GM06990 (cell line): ENCODE measurements around the gene DCANP1.

Experiments used
- DNase-seq: peaks from one replicate; pipeline ENCODE4 v3.0.0-alpha.2; 2011; ENCODE audit not compliant: insufficient read length; ENCODE audit errors: extremely low read depth
- H3K27me3 ChIP-seq: replicated peaks from 2 replicates; pipeline ENCODE4 v1.6.0; 2011; ENCODE audit warnings: low read length; ENCODE audit not compliant: control insufficient read depth, insufficient read depth
- H3K36me3 ChIP-seq: 2 replicates; pipeline ENCODE4 v1.5.1; 2011; ENCODE audit warnings: low read length; ENCODE audit not compliant: control insufficient read depth, insufficient read depth
- H3K4me3 ChIP-seq: replicated peaks from 2 replicates; pipeline ENCODE4 v1.5.1; 2011; ENCODE audit warnings: low read depth, mild to moderate bottlenecking, control low read depth, low read length
- TF ChIP-seq, protein P1 (sequence below): IDR thresholded peaks from 2 replicates; pipeline ENCODE4 v1.5.1; 2011; ENCODE audit warnings: low read length, control low read depth, mild to moderate bottlenecking, inconsistent platforms; ENCODE audit not compliant: insufficient read depth, poor library complexity, severe bottlenecking

DCANP1 gene

DNA sequence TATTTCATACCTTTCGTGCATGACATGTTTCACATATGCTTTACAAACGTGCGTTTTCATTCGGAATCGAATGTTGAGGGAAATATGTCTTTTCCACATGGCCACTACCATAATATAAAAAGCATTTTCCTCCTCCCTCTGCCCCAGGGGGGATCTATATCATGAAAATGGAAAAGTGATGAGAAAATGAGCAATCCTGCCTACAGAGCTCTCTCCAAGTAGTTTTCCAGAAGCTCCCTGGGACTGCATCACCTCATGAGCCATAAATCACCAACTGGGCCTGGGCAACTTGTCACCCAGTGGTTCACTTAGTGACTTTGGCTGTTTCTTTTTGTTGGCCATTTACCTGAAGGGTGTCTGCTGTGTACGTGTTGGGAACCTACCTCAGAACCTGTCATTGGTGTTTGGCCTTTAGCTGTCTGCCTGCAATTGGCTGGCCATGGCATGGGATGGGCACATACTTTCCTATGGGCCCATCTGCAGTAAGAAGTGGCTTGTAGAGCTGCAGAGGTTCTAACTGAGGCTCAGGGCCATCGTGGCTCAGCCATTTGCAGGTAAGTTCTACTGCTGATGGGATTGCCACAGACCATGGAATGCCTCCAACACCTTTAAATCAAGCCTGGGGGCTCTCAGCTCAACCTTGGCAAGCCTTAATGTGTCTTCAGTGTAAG lies 14.5 kb upstream of the DCANP1 start:
- TF ChIP-seq, protein P1, sequence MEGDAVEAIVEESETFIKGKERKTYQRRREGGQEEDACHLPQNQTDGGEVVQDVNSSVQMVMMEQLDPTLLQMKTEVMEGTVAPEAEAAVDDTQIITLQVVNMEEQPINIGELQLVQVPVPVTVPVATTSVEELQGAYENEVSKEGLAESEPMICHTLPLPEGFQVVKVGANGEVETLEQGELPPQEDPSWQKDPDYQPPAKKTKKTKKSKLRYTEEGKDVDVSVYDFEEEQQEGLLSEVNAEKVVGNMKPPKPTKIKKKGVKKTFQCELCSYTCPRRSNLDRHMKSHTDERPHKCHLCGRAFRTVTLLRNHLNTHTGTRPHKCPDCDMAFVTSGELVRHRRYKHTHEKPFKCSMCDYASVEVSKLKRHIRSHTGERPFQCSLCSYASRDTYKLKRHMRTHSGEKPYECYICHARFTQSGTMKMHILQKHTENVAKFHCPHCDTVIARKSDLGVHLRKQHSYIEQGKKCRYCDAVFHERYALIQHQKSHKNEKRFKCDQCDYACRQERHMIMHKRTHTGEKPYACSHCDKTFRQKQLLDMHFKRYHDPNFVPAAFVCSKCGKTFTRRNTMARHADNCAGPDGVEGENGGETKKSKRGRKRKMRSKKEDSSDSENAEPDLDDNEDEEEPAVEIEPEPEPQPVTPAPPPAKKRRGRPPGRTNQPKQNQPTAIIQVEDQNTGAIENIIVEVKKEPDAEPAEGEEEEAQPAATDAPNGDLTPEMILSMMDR, result no peak
- Histone ChIP-seq H3K36me3 (no peaks in the 10 kb centered on the region), H3K27me3 (peaks cover 2% of the 10 kb centered on the region), H3K4me3 (no peak overlapping the region)
- no peak for DNase-seq

DNA sequence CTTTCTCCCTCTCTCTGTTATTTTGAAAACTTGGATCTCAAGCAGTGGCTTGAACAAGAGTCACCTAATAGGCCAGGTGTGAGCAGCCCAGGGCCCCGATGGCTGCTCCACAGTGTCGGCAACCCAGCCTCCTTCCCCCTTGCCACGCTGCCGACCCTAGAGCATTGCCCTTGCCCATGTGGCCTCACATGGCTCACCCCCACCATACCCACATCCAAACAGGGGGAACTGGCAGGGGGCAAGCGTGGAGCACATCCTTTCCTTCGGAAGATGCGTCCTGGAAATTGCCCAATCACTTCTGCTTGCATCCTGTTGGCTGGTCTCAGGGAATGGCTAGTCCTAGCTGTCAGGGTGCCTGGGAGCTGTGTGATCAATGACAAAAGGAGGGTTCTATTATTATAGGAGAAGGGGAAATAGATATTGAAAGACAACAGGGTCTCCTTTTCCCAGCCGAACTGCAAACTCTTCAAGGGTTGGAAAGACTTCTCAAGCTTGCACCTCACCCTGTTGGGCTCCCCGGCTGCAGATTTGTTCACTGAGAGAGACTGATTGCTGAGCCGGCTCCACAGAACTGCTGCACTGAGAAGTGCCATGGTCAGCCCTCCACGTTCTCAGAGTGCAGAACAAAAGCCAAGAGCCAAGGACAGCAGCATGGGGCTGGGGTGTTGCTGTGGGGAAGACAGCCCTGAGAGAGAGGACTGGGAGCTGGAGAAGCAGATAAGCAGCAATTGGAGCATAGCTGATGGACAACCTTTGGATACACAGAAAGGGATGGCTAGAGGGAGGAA lies 13.3 kb upstream of the DCANP1 start:
- peaks cover 2% of the 10 kb centered on the region for H3K27me3 ChIP-seq
- DNase-seq, result no peak
- TF ChIP-seq, protein P1, result no peak

GRCh38 chr5:135458921-135459331 lies 11.8 kb upstream of the DCANP1 start:
- Histone ChIP-seq H3K36me3 (no peaks in the 10 kb centered on the region), H3K4me3 (no peak overlapping the region), H3K27me3 (no peaks in the 10 kb centered on the region; the same call in 1 of the 2 replicates)
- TF ChIP-seq, protein P1, result no peak
- no peak for DNase-seq

More for the DNA sequence above, 13.3 kb upstream of the DCANP1 start:
- H3K36me3 ChIP-seq, result no peaks in the 10 kb centered on the region
- no peak overlapping the region for H3K4me3 ChIP-seq

- no peak for DNase-seq
- Histone ChIP-seq H3K36me3 (no peaks in the 10 kb centered on the region), H3K4me3 (no peak overlapping the region), H3K27me3 (no peaks in the 10 kb centered on the region; the same call in 1 of the 2 replicates)
- TF ChIP-seq, protein P1, result no peak
Observed at GRCh38 chr5:135458356-135458755, 11.2 kb upstream of the DCANP1 start.

DNA sequence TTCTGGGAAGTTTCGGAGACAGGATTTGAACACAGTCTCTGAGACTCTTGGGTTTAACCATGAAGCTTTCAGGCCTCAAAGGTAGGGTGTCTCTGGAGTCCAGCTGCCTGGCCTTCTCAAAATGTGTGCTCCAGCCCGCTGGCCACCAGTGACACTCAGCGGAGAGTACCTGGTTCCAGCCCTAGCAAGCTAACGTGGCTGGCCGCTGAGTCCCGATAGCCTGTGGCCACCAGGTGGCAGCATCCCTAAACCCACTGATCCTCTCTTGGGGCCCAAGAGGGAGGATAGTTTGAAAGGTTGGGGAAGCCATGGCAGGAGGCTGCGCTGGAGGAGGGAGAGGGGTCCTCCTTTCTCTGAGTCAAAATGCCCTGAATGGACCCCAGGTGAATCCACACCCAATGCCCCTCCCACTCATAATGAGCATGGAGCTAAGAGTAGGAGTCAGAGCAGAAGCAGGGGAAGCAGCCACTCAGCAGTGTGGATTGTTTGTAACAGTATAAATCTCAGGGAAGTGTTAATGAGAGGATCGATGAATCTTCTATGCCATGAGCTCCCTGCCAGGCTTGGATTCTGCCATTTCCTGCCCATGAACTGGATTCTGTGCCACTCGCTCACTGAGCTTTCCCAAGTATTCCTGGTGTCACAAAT lies 10.4 kb upstream of the DCANP1 start:
- peak; percentile 43 for DNase-seq
- TF ChIP-seq, protein P1, result peak; percentile 94
- no peaks in the 10 kb centered on the region for H3K36me3 ChIP-seq
- H3K27me3 ChIP-seq, result no peaks in the 10 kb centered on the region; the same call in 1 of the 2 replicates
- no peak overlapping the region for H3K4me3 ChIP-seq
